ENCODE results near the gene FRMD7.
A peak's percentile ranks its signal among the peaks of the same experiment; 100 is the strongest.
"Not testable (repeated sequence)": the region's sequence is repeated elsewhere in the genome, so short reads cannot be mapped to it uniquely, and the experiment has no call there.

The FRMD7 gene

GRCh38 chrX:132127743-132128142 lies at the start of gene FRMD7:
Gene FRMD7, minus strand, starts transcription at chrX:132128020. Its CDS starts 176 bp downstream, at chrX:132127844.
- DNase-seq = no peak

GRCh38 chrX:132173647-132174046 lies 45.8 kb upstream of the FRMD7 start:
- DNase-seq = no peak

GRCh38 chrX:132171881-132172280 lies 44.1 kb upstream of the FRMD7 start:
- DNase-seq = no peak

- no peak for DNase-seq
These were observed 43.7 kb upstream of the FRMD7 start for GRCh38 chrX:132171478-132171877.

- peak; percentile 53 for DNase-seq
These were observed 41.7 kb upstream of the FRMD7 start for GRCh38 chrX:132169554-132169953.

GRCh38 chrX:132165651-132166050 lies 37.8 kb upstream of the FRMD7 start:
- DNase-seq = no peak

GRCh38 chrX:132165005-132165404 lies 37.2 kb upstream of the FRMD7 start:
- DNase-seq = no peak

- not testable (repeated sequence) for DNase-seq
These were observed 35.3 kb upstream of the FRMD7 start for GRCh38 chrX:132163094-132163493.

- no peak for DNase-seq
These were observed 25.3 kb upstream of the FRMD7 start for GRCh38 chrX:132153166-132153565.

GRCh38 chrX:132146456-132146855 lies 18.6 kb upstream of the FRMD7 start:
- DNase-seq = no peak

- no peak for DNase-seq
These were observed 16.2 kb upstream of the FRMD7 start for GRCh38 chrX:132144061-132144460.

- no peak for DNase-seq
These were observed 1.9 kb downstream of the FRMD7 start for GRCh38 chrX:132125906-132126305.

GRCh38 chrX:132120913-132121312 lies 6.9 kb downstream of the FRMD7 start:
- no peak for DNase-seq

GRCh38 chrX:132119821-132120515 lies 7.9 kb downstream of the FRMD7 start:
- DNase-seq = no peak

GRCh38 chrX:132119283-132119682 lies 8.5 kb downstream of the FRMD7 start:
- DNase-seq = no peak

GRCh38 chrX:132118358-132118757 lies 9.5 kb downstream of the FRMD7 start:
- no peak for DNase-seq

GRCh38 chrX:132115792-132116191 lies 12.0 kb downstream of the FRMD7 start:
- DNase-seq = no peak

- DNase-seq = peak; percentile 25
These were observed 13.2 kb downstream of the FRMD7 start for GRCh38 chrX:132114607-132115006.

- no peak for DNase-seq
These were observed 20.5 kb downstream of the FRMD7 start for GRCh38 chrX:132107291-132107690.

- DNase-seq = no peak
These were observed 26.0 kb downstream of the FRMD7 start for GRCh38 chrX:132101799-132102198.

GRCh38 chrX:132101206-132101605 lies 26.6 kb downstream of the FRMD7 start:
- DNase-seq = no peak

- DNase-seq = not testable (repeated sequence)
These were observed 29.1 kb downstream of the FRMD7 start for GRCh38 chrX:132098704-132099103.

GRCh38 chrX:132094164-132094563 lies 33.7 kb downstream of the FRMD7 start:
- no peak for DNase-seq

GRCh38 chrX:132093239-132093860 lies 34.5 kb downstream of the FRMD7 start:
- peak; percentile 33 for DNase-seq
